Fibroblast of skin of scalp (primary cell): ENCODE results near the gene EDAR. TPM values are rescaled to one million over a fixed set of nuclear protein-coding genes. Genes with fewer than 3 reads are reported as not detected.
A peak's percentile ranks its signal among the peaks of the same experiment; 100 is the strongest.

ENCODE experiments used
- DNase-seq: peaks from one replicate; pipeline ENCODE4 v3.0.0-alpha.2; 2013
- polyA plus RNA-seq, 2 experiments: library from polyadenylated mRNA; unstranded; fragments of 120-200 nt; gene quantifications; one replicate each; pipeline ENCODE4 v1.2.1, GENCODE V29; 2013; ENCODE audit not compliant: insufficient read length in 2 of 2

Gene EDAR
- not detected for polyA plus RNA-seq (2013, experiment 1 of 2; ENCODE audit: insufficient read length)
- polyA plus RNA-seq (2013, experiment 2 of 2; ENCODE audit: insufficient read length), result 0.05 TPM

DNA sequence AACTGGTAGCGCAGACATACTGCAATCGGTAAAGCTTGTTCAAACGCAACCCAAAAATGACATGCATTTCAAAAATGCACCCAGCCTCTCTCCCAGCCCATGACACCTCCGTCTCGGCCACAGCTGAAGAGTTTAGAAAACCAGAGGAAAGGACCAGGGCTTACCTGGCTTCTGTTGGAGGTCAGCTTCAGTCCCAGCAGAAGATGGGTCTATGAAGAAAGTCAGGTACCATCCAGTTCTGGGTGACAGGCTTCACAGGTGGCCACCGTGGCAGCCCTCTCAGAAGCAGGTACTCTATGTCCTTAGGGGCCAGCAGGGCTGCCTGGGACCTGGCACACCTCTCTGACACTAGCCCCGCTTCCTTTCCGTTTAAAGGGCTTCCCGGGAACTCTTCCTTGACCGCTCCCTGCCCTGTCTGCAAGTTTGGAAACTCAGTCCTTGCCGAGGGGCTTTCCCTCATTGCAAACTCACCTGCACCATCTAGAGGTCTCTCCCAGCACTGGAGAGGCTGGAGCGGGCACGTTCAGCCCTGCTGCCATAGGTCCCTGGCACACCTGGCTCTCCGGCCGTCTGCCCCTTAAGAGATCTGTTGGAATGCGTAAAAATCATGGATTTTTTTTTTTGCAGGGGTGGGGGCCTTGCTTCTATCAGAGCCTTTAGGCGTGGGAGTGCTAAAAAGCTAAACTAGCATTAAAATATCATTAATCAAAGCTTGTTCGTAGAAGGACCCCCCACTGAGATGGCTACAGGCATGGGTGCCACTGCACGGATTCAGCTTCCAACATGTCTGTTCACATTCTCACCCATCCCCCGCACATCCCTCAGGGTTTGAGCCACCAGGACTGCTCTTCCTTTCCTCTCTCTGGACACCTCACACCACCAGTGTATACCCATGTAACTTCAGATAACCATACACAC is at the start of gene EDAR:
Gene EDAR (minus strand): TSS at position 425 of the 918 bp plus-strand sequence. CDS start 58,206 bp downstream, outside the sequence.
- no peak for DNase-seq

DNA sequence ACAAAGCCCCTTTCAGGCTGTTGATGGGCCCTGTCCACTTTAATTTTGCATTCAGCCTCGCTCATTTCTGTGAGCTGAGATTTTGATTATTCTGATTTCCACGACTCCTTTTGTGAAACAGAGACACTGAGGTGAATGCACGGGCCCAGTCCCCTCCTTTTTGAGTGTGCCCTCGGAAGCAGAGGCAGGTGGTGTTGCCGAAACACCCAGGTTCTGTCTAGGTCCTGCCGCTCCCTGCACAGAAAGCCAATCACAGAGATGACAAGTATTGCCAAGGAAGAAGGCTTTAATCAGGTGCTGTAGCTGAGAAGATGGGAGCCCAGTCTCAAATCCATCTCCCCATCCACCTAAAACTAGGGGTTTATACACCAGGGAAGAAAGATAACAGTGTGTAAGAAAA is 44.2 kb upstream of the EDAR start:
- no peak for DNase-seq

DNA sequence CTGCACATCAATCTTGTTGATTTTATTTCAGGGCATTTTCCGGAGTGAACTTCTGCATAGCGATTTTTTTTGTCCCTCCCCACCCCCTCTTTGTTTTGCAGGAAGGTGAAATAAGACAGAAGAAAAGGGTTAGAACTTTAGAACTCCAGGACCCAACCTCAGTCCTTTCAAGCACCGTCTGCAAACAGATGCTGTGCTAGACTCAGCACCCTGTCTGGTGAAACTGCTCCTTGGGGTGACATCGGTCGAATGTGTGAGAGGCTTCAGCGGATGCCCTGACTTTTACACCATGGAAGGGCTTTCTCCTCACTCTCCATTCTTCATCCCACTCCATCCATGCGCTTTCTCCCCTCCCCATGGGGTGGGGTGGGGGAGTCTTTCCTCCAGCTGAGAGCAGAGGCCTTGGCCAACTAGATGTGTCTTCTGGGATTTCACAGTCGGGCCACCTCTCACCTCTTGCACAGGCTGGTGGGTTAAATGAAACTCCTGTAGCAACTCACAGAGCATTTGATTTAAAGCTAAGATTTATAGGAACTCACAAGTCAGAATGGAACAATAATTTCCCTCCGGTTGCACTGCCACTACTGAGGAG is 43.3 kb upstream of the EDAR start:
- DNase-seq, result no peak

DNA sequence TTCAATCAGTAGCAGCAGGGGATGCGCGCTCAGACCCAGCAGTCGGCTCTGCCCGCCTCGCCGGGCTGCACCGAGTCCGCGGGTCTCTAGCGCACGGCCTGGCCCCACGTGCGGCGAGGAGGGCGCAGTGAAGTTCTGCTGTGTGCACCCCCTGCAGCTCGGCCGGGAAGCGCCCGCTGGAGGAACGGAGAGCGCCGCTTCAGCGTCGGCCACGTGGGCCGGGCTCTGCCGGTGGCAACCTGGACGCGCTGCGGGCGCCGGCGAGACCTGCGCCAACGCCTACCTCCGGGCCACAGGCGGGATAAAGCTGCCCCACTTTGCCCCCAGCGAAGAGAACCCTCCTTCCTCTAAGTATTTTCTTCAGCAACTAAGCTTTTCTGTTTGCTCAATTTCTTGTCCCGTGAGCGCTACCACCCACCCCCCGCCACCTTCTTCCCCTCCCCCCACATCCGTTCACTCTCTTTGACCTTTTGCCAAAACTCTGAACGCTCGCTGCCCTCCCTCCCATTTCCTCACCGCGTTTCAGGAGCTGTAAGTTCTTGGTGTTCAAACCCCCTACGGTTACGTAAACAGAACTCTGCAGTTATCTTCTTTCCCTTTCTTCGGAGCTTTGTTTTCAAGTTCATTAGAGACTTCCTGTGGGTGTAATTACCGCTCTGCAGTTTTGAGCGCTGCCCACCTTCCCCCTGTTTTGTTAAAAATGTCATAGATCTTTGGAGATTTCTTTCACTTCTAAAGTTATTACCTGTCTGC is 42.6 kb upstream of the EDAR start:
- peak; percentile 18 for DNase-seq

DNA sequence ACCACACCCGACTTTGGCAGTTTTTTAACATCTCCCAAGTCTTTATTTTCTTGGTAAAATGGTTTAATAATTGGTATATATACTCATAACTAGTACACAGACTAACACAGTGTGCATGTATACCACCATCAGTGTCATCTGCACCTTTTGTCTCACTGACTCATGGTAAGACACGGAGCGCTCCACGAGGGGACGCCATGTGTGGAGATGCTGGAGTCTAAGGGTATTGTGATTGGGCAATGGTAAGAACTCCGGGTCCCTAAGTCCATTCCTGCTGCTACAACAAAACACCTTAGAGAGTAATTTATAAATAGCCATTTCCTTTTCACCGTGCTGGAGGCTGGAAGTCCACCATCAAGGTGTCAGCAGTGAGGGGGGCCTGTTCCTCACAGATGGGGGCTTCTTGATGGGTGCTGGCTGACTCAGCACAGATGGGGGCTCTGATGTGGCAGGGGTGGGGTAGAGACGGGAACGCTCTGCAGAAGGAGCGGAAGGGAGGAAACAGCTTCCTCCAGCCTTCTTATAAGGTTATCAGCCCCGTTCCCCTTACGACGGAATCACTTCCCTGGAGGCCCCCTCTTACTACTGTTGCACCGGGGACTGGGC is 42.0 kb upstream of the EDAR start:
- no peak for DNase-seq

DNA sequence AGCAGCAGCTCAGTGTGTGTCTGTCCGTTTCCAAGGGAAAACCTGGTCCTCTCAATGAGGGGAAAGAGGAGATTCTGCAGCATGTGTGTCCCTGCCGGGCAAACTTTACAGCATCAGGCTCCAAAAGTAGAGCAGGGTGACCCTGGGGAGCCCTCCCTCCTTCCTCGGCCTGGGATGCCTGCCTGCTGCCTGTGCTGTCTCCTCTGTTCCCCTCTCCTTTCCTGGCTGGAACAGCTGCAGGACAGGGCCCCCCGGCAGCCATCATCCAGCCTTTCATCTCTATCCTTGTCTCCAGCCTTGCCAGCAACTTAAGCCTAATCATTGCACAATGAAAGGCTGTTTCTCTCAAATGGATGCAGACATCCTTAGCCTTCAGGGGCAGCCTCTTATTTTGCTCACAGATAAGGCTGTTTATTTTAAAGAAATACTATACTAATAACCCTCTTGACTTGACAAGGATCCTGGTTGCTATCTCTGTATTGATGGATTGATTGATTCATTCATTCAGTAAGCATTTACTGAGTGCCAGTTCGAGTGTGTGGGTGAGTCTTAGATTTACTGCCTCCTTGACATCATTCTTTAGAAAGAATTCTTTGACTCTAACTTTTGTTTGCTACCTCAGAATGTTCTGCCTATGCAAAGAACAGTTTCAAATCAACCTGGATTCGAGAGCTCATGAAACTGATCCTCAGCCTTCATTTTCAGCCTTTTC is 40.6 kb upstream of the EDAR start:
- no peak for DNase-seq

DNA sequence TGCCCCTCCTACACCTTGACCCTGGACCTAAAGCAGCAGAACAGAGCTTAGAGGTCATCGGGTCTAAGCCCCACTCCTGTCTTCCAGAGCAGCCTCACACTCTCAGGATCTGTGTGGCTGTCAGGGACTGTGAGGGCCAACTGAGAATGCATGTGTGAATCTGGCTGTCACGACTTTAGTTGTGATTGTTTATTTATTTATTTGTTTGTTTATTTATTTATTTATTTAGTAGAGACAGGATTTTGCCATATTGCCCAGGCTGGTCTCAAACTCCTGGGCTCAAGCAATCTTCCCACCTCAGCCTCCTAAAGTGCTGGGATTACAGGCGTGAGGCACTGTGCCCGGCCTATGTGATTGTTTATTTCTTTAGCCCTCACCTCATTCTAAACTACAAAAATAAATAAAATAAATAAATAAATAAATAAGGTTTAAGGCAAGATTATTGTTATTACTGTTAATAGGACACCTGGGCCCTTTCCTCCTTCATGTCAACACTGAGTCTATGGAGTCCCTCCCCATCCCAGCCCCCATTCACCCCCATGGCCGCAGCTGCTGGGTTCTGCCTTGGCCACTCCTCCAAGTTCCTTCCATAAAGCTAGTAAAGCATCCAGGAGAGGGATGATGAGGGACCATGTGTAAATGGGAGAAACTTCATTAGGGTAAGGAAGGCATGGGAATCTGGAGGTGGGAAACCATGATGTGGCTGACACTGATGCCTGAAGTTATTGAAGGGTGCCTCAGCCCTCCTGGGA is 39.9 kb upstream of the EDAR start:
- DNase-seq, result no peak

DNA sequence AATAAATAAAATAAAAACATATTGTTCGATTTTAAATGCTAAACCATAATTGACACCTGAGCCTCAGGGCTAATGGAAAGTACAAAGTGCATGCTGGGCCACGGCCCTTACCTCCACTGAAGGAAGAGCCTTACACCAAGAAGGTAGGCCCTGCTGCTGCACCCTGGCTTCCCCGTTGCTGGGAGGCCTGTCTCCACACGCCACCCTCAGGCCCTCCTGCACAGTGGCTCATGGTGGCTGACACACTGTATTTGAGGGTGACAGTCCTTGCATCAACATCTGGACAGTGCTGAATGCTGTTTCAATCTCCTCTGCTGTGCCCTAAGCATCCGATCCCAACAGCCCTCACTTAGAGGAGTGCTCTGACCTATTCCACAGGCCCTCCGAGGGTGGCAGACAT is 39.3 kb upstream of the EDAR start:
- no peak for DNase-seq

DNA sequence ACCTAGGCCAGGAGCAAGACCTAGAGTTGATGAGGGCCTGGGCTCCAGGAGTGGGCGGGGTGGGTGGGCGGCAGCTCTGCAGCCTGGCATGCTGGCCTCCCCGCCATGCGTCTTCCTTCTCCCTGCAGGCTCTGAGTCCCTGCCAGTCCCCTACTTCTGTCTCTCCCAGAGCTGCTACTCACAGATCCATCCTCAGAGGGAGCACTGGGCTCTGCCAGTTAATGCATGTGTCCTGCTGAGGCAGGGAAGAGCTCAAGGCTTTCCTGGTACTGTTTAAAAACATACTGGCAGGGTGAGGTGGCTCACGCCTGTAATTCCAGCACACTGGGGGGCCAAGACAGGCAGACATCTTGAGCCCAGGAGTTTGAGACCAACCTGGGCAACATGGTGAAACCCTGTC is 38.7 kb upstream of the EDAR start:
- DNase-seq, result no peak

DNA sequence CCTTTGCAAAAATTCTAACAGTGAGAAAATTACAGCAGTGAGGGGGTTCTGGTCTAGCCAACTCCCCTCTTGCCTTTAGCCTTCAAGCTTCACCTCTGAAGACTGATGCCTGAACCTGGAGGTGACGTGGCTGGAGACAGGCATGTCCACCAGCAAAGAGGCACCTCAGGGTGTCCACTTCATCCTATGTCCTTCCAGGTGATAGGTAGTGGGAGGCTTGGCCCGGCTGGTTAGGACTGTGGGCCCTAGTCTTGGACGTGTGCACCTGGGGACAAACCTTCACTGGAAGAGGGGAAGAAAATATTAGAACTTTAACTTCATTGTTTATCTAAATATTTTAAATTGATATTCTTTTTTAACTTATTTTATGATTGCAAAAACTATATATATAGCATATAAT is 35.5 kb upstream of the EDAR start:
- no peak for DNase-seq

DNA sequence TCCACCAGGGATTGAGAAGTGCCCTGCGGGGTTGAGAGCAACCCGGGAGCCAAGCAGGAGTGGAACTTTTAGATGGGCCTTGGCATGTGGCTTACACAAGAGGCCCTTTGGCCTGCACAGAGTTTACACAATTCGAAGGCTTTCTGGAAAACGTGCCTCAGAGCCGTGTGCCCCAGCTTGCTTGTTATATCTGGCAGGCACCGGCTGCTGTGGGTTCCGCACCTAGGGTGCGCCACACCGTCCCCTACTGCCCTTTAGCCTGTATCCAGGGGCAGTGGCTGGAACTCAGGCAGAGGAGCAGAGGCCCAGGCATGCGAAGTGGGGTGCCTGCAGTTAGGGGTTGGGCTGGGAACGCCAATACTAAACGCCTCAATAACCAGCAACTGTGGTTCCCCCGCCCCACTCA is 32.9 kb upstream of the EDAR start:
- no peak for DNase-seq

DNA sequence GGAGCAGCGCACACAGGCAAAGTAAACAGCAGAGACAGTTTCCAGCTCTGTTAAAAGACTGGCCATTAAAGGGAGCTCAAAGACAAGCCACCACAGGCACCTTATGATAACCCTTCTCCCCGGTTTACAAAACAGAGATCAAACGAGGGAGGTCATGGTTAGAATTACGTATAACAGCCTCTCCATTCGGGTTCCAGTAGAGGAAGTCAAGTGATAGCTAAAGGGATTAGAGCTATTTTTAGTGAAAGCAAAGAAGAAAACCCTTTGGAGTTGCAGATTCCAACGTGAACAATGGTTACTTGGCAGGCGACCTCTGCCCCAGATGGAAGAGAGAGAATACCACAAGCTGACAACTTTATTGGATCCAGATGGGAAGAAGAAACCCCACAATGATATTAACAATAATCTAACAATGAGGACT is 31.2 kb upstream of the EDAR start:
- peak; percentile 45 for DNase-seq

DNA sequence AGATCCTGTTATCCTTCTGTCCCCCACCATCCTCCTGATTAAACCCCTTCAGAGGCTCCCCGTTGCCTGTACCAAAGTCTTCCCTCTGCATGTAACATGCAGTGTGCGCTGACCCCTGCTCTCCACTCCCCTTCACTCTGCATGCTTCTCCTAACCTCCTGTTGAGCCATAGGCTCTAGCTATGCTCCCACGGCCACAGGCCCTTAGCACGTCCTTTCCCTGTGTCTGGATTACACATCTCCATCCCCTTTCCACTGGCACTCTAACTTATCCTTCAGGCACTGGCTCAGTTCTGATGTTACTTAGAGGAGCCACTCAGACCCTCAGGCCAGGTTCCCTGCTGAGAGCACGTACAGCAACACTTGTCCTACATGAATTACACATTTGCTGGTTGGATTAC is 29.4 kb upstream of the EDAR start:
- DNase-seq, result no peak

DNA sequence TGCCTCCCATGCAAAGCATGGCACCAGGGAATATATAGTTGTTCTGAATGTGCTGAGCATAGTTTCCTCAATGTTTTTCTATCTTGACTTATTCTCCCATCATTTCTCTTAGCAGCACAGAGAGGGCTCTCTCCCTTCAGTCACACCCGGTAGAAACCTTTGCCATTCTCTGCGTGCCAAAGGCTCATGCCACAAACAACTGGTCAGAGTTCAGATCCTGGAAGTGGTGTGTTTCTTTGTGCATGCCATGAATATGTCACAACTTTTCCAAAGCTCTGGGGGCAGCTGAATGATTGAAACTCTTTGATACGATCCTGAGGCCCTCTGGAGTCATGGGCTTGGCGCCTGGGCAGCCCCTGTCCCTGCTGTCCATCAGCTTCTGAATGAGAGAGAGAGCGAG is 28.0 kb upstream of the EDAR start:
- DNase-seq, result no peak

DNA sequence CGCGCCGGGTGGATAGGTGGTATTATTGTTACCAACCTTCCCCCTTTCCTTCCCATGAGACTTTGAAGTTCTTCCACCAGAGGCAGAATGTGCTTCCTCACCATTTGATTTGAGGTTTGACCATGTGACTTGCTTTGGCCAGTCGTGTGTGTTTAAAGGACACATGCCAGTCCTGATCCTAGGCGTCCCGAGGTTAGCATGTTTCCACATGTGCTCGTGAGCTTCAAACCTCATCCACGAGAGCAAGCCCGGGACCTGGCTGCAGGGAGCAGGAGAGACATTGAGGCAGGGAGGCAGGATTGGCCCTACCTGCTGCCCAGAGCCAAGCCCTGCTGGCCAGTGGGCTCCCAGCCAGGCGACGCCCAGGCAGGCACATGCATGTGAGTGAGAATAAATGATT is 27.4 kb upstream of the EDAR start:
- DNase-seq, result no peak

DNA sequence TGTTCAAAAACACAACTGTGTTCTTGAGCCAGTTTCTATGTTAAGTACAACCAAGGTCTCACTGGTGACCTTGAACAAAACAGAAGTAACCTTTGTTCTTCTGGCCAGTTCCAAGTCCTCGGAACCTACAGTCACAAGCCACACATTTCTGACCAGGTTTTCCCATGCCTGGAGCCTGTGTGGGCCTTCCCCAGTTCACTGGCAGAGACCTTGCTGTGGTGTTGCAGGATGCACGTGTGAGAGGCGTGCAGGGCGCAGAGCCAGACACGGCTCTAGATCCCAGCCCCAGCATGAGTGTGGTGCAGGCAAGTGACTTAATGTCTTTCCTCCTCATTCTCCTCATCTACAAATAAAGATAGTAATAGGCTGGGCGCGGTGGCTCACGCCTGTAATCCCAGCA is 25.5 kb upstream of the EDAR start:
- DNase-seq, result no peak

DNA sequence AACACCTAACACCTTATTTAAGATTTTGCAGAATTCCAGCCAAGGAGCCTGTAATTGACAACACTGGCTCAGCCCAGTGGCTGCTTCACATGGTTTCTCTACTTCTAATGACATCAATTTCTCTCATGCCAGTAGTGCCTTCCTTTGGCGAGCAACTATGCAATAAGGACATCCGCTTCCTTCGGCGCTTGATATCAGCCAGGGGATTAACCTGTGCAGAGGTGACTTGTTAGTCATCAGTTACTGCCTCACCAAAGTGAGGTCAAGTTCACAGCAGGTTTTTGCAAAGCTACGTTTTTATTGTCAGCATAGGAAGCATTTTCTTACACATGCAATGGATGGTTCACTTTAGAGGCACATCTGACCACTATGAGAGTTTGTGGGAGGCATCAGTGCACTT is 24.0 kb upstream of the EDAR start:
- no peak for DNase-seq

DNA sequence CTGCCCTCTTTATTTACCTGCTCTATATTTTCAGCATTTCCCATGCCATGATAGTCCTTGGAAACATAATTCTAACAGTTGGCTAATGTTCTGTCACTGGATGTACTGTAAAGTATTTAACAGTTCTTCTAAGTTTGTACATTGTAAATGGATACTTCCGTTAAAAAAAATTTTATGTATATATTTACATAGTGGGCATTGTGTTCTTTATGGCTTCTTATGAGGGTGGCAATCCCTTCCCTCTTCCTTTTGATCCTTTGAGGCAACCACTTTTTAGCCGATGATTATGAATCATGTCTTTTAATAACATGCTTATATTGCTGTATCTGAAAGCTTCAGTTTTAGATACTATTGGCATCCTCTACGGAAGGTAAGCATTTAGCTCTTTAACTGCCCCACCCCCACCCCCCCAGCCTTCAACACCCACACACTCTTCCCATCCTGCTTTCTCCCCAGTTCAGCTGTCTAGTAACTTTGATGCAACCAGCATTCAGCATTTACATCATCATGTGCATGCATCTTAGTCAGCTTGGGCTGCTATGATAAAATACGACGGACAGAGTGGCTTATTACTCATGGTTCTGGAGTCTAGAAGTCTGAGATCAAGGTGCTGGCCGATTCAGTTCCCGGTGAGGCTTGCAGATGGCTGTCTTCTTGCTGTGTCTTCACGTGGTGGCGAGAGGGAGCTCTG is 21.0 kb upstream of the EDAR start:
- no peak for DNase-seq

DNA sequence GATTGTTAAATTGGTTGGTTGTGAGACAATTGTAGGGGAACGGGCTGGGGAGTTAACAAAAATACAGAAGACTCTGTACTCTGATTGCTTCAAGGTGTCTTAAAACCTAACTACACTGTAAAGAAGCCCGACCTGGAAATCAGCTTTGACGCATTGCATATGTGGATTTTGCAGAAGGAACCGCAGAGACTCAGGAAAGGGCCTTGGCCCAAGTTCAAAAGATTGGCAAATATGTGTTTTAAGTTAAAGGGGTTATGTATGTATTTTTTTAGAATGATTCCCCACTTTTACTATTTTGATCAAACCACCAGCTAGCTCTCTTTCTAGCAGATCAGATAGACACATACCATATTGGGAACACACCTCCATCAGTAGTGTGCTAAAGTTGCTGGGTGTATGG is 18.0 kb upstream of the EDAR start:
- no peak for DNase-seq

DNA sequence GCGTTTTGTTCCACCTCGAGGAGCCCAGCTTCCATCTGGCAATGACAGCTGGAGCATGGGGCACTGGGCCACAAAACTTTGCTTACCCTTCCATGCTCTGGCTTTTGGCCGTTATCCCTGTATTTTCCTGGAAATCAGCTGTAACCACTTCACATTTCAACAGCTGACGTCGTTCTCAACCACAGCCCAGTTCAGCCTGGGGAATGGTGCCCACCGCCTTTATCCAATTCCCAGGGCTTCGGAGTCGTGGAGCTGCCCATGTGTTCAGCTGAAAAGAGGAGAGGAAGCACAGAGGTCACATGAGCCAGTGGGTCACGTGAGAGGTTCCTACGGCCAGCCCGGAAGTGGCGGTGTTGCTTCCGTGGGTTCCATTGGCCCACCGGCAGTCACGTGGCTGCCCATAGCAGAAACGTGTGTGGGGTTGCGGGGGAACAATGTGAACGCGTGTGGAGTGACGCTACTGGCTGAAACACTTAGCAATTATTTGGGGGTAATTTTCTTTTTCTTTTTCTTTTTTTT is 16.7 kb upstream of the EDAR start:
- peak; percentile 4 for DNase-seq

DNA sequence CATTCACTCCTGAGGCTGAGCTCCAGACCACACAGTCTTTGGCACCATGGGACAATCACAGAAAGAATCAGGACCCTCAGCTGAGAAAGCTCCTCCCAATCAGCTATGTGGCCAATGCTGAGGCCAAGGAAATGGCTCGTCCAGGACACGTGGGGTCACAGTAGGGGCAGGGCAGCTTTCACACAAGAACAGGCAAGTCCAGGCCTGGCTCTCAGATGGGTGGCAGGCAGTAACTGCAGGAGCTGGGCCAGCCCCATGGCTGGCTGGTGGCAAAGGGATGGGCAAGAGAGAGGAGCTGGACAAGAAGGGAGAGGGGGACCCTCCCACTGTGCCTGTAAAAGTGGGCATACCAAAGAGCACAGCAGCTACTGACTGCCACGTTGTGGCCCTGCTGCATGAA is 12.2 kb upstream of the EDAR start:
- no peak for DNase-seq
